AG20443 (cell line): ENCODE measurements around the gene SLC25A26.
A peak's percentile ranks its signal among the peaks of the same experiment; 100 is the strongest.
"Not testable (repeated sequence)": the region's sequence is repeated elsewhere in the genome, so short reads cannot be mapped to it uniquely, and the experiment has no call there.

Source experiments
- DNase-seq: peaks from one replicate; pipeline ENCODE4 v3.0.0; 2012; ENCODE audit warnings: low spot score, mixed read lengths

SLC25A26 gene, protein sequence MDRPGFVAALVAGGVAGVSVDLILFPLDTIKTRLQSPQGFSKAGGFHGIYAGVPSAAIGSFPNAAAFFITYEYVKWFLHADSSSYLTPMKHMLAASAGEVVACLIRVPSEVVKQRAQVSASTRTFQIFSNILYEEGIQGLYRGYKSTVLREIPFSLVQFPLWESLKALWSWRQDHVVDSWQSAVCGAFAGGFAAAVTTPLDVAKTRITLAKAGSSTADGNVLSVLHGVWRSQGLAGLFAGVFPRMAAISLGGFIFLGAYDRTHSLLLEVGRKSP

DNA sequence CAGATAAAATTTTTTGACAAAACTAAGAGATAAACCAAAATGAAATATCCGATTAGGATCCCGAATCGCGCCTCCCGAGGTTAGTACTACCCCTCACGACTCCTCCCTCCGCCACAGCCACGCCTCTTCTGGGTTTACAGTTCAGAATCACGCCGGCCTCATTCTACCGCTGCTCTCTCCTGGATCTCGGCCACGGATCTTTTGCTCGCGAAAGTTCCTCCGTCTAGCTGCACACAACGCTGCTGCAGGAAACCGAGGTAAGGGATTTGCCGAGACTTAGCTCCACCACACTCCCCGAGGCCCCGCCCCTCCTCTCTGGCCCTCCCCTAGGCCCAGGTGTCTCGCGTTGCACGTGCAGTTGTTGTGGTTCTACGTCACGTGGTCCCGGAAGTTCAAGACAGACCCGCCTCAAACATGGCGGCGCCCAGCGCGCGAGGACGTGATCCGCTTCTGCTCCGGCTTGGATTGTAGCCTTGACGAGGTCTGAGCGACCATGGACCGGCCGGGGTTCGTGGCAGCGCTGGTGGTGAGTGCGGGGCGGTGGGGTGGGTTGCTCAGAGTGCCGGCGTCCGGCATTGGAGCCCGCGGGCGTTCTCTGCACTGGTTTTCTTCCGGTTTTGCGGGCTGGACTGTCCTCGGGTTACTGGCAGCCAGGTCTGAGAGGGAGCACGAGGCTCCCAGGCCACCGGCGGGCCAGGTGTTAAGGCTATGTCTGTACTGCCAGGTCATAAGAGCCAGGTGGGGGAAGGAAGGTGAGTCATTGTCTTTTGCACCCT, at the start of gene SLC25A26:
Gene SLC25A26, plus strand, starts transcription at position 400 of the 776 bp plus-strand sequence. Its CDS starts 94 bp downstream, at position 494.
- peak; percentile 98 for DNase-seq

DNA sequence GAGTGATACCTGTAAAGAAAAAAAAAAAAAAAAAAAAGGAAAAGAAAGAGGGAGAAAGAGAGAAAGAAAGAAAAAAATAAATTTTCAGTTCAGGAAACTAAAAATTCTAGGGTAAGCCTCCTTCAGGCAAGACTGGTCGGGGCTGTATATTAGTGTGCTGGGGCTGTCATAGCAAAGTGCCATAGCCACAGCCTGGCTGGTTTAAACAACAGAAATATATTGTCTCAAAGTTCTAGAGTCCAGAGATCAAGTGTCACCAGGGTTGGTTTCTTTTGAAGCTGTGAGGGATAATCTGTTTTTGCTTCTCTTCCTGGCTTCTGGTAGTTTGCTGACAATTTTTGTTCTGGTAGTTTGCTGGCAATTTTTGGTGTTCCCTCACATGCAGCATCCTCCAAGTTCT, 48.4 kb upstream of the SLC25A26 start:
- no peak for DNase-seq

DNA sequence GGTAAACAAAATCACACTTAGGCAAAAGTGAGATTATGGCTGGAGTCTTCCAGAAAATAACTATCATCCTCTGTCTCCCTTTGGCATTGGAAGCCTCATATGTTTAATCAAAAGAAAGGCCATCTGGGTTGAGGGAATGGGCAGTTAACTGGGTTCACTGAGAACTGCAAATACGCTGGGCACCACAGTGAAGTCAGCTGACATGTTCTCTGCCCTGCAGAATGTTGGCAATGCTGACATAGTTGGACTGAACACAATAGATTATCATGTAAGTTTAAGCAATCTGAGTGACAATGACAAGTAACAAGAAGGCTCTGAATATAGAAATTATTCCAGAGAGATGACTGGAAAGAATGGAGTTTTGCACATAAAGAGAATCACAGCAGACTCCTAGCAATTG, 43.8 kb upstream of the SLC25A26 start:
- DNase-seq = no peak

DNA sequence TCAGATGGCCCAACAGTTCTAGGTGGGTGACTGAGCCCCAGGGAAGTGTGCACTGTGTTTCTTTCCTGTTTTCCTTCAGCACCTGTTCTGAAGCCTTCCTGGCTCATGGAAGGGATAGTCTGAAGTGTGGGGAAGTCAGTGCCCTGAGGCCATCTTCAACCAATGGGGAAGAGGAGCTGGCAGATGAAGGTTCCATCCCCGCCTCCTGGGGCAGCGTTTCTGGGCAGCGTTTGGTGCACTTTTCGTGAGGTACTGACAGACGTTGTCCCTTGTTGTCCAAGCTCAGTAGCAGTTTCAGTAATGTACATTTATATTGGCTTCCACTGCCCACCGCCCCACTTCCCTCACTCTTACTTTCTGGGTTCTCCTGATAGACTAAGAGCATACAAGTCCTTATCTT, 42.6 kb upstream of the SLC25A26 start:
- no peak for DNase-seq

DNA sequence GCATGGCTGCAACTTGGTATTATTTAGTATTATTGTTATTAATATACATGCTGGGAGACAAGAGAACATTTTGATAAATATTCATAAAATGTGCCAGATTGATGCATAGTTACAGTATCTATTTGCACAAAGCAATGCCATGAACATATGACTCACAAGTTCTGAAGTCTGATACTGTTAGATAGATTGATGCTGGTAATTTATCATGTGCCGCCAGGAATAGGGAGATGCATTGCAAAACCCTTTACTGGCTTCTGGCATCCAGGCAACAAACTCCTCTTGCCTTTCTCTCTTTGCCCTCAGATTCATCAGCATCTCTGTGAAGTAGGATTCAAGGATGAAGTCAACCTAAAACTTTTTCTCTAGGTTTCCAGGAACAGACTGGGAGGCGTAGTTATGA, 41.0 kb upstream of the SLC25A26 start:
- no peak for DNase-seq

DNA sequence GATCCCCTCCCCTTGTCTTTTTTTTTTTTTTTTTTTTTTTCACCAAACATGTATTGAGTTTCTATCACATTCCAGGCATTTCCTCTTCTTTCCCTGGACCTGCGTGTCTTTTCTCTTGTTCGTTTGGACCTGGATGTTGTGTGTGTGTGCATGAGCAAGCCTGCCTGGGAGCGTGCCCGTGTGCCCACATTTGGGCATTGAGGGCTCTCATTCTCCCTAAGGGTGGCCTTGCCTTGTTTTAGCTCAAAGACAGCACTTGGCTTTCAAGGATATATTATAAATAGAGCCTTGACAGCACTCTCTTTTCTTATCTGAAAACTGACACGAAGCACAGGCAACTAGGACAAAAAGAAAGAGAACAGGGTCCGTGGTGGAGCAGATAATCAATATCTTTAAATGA, 39.0 kb upstream of the SLC25A26 start:
- no peak for DNase-seq

DNA sequence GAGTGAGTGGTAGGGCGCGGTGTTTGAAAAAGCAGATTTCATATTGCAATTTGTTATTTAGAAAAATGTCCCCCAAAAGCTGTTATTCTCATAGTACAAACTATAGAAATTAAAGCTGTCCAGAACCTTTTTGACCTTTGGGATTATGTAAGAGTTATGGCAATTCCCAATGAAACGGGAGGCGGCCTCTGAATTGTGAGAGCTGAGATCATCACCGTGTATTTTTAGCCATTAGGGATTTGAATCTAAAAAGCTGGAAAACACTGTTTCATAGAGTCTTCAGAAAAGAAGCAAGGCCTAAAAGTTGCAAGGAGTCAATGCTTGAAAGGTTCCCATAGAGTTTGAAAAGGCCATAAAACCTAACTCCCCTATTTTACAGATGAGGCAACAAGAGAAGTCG, 38.6 kb upstream of the SLC25A26 start:
- DNase-seq = no peak

DNA sequence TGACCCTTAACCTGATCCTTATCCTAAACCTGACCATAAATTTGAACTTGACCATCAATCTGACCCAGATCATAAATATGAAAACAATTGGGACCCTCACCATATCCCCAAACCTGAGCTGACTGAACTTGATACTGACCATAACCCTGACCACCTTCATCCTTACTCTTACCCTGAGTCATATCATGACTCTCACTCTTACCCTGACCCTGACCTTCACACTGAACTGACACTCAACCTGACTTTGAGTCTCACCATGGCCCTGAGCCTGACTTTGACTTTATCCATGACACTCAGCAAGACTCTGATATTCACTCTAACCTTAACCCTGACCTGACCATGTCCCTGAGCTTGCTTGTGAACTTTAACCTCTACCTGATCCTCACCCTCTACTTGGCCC, 34.3 kb upstream of the SLC25A26 start:
- no peak for DNase-seq

DNA sequence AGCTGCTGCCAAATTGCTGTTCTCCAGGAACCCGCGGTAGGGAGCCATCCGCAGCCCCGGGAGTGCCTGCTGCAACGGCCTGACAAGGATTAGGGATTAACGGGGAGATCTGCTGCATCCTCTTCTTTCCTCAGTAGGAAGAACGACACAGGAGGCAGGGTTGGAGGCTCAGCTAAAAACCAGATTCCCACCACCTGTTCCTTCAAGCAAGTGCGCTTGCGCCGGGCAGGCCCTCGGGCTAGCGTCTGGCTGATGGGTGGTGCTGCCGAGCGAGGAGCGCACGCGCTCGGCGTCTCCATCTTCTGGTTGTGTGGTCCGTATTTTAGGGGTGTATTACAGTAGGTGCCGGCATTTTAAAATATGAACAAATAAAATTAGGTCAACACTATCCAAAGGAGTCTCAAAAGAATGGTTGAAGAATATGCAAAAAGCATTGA, 25.4 kb upstream of the SLC25A26 start:
- DNase-seq = peak; percentile 94

DNA sequence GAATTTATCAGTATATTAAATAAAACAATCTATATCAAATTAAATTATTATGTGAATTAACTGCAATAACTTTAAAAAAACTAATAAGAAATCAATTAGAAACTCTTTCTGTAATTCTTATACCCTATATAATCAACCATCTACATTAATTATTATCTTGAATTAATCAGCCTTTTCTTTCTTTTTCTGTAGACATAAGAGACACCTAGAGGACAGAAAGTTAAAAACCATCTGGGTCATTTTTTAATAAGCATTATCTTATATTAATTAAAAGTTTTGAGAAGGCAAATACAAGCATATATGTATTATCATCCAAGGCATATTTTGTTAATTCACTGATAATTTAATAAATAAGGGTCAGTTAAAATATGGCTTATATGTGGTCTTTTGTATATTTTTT, 24.2 kb upstream of the SLC25A26 start:
- no peak for DNase-seq

DNA sequence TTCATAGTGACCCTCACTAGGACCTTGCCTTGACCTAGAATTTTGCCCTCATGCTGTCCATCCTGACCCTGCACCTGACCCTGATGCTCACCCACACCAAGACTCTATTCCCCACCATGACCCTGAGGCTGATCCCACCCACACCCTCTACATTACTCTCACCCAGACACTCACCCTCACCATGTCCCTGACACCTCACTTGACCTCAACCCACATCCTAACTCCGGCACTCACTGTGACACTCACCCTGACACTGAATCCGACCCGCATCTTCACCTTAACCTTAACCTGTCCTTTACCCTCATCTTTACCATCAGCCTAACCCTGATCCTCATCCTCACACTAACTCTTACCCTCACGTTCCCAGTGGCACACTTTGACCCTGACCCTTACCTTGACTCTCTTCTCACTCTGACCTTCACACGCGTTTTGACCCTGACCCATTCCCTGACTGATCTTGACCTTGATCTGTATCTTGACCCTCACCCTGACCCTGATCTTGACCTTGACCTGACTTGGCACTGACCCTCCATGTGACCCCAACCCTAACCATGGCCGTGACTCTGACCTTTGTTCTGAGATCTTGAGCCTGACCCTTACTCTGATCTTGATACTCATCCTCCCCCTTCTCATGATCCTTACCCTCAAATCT, 22.2 kb upstream of the SLC25A26 start:
- DNase-seq = no peak

DNA sequence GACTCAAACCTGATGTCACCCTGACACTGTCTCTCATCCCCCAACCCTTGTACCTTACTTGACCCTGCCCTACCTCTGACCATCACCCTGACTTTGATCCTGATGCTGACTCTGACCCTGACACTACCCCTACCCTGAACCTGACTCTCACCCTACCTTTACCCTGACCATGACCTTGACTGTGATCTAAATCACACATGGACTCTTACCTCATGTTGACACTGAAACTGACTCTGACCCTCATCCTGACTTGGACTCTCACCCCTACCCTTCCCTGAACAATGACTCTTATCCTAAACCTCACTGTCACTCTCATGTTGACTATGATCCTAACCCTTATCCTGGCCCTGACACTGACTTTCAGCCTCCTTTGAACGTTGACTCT, 21.7 kb upstream of the SLC25A26 start:
- DNase-seq = no peak

DNA sequence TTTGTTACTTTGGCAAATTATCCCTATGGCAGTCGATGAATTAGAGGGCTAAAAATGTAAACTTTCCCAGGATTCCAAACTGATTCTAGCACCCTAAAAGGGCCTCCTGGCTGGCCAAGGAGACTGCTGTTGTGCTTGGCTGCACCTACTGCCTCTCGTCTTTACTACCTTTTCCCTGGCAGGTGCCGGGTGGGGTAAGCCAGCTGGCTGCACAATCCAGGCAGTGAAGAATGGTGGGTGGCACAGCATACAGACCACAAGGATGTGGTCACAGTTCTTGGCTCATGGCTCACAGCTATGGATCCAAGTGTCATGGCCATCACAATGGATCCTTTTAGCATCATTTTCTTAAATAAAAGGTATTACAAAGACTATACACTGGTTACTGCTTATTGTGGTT, 20.7 kb upstream of the SLC25A26 start:
- no peak for DNase-seq

DNA sequence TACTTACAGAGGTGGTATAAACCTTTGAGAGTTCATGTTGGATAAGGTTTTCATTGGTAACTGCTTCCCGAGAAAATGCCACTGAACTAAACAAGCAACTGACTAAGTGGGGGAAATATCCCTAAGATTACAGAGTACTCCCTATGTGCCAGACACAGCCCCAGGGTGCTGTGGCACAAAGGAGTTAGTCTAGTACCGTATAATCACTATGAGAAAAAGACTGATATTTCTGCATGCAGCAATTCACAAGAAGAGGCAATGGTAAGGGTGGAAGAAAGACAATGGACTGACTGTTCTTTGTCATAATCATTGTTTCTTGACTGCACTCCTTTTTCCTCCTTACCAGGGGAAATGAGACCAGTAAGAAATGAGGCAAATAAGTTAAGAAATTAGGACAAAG, 20.0 kb upstream of the SLC25A26 start:
- DNase-seq = no peak

DNA sequence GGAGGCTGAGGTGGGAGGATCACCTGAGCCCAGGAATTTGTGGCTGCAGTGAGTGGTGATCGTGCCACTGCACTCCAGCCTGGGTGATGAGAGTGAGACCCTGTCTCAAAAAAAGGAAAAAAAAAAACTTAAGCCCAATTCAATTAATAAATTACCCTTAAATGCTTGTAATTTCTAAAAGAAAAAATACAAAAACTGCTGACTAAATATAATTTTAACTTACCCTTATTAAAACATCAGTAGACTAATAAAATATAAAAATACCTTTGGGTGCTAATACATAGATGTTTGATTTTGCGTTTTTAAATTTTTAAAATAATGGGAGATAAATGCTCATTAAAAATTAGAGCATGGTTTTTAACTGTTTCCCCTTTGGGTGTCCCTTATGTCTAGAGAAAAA, 17.5 kb upstream of the SLC25A26 start:
- DNase-seq = no peak

DNA sequence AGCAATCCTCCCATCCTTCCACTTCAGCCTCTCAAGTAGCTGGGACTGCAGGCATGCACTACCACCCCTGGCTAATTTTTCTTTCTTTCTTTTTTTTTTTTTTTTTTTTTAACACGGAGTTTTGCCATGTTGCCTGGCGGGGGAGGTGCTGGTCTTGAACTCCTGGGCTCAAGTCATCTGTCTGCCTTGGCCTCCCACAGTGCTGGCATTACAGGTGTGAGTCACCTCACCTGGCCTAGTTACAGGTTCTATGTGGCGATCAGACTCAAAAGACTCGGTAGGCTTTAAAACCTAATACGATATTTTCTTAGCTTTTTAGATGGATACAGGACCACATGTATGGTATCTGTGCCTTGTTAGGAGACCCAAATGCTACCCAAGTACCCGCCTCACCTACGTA, 14.0 kb upstream of the SLC25A26 start:
- no peak for DNase-seq

DNA sequence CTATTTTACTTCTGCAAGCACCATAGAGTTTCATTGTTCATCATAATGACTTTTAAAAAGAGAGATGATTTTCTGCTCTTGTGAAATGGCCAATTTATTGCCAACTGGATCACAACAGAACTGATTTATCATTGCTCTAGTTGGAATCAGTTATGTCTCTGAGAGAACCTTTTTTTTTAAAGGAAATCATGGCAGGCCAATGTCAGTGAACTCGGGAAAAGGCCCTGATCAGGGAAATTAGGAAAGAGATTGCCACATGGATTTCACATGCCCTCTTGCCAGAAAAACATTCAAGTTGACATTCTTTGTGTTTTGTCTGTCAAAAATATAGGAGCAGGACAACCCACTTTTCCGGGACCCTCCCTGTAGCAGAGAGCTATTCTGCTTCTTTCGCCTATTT, 12.6 kb upstream of the SLC25A26 start:
- no peak for DNase-seq

DNA sequence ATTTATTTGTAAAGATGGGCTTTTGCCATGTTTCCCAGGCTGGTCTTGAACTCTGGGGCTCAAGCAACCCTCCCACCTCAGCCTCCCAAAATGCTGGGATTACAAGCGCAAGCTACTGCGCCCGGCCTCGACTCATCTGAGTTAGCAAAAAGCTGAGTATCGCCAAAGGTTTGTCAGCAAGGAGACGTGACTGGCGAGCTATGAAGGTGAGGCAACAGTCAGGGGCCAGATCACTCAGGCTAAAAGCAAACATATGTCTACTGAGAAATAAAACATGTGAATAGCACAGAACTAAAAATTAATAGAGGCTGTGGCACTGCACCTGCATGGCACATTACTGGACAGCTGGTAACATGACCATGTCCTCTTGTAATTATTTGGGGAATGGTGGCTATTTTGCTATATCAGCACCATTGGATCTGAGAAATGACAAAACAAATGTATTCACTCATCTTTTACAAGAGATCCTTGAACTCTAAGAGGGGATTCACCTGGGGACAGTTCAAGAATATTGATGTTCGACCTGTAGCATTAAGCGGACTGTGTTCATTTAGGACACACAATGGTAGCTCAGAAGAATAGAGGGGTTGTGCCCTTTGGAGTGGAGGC, 10.0 kb upstream of the SLC25A26 start:
- no peak for DNase-seq

DNA sequence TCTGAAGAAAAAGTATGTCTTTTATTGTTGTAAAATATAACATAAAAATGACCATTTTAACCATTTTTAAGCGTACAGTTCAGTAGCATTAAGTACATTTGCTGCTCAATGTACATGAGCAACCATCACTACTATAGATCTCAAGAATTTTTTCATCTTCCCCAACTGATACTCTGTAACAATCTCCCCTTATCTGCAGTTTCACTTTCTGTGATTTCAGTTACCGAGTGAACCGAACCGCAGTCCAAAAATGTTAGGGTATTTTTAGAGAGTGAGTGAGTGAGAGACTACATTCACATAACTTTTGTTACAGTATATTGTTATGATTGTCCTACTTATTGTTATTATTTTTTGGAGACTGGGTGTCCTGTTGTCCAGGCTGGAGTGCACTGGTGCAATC, 9.0 kb upstream of the SLC25A26 start:
- DNase-seq = no peak

DNA sequence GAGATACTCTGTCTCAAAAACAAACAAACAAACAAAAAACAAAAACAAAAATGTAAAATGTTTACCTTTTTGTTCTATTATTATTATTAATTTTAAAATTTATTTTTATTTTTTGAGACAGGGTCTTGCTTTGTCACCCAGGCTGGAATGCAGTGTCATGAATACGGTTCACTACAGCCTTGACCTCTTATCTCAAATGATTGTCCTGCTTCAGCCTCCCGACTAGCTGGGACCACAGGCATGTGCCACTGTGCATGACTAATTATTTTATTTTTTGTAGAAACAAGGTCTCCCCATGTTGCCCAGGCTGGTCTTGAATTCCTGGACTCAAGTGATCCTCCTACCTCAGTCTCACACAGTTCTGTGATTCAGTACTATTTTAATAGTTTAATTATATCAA, 5.7 kb upstream of the SLC25A26 start:
- no peak for DNase-seq

DNA sequence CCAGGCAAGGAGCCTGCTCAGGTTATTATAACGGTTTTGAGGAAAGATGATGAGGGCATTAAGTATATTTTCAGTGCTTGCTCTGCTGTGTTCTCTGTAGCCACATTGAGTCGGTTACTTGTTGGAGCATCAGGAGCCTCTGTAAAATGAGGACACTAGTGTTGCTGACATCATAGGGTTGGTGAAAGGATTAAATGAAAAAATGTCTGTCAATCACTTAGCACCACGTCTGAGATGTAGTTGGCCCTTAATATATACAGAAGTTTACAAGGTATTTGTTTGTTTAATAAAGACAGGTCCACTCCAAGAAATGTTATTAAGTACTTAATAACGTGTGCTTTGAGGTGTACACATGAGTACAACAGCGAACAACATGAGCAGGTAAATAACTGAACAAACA, 735 bp upstream of the SLC25A26 start:
- no peak for DNase-seq

DNA sequence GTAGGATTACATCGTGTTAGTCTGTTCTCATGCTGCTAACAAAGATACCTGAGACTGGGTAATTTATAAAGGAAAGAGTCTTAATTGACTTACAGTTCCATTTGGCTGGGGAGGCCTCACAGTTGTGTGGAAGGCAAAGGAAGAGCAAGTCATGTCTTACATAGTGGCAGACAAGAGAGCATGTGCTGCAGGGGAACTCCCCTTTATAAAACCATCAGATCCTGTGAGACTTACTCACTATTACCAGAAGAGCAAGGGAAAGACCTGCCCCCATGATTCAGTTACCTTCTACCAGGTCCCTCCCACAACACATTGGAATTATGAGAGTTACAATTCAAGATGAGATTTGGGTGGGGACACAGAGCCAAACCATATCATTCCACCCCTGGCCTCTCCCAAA, 3.4 kb downstream of the SLC25A26 start:
- no peak for DNase-seq

DNA sequence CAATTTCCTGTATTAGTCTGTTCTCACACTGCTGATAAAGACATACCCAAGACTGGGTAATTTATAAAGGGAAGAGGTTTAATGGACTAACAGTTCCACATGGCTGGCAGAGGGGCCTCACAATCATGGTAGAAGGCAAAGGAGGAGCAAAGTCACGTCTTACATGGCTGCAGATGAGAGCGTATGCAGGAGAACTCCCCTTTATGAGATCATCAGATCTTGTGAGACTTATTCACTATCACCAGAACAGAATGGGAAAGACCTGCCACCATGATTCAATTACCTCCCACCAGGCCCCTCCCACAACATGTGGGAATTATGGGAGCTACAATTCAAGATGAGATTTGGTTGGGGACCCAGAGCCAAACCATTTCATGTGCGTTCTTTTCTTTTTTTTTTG, 5.3 kb downstream of the SLC25A26 start:
- DNase-seq = not testable (repeated sequence)
